Measurements from ENCODE around the gene RASSF8.
A peak's percentile ranks its signal among the peaks of the same experiment; 100 is the strongest.

The RASSF8 gene

GRCh38 chr12:26010293-26010821, 51.9 kb downstream of the RASSF8 start:
- peak; percentile 58 for DNase-seq (ENCODE audit: low read depth)
- no peak overlapping the region for H3K4me3 ChIP-seq (replicated peaks; ENCODE audit: low read depth, low read length)
- no peak for TF ChIP-seq CTCF (IDR thresholded peaks at IDR 0.05; ENCODE audit: low read length, missing control alignments)

GRCh38 chr12:26011099-26011498, 52.6 kb downstream of the RASSF8 start:
- no peak for TF ChIP-seq CTCF (IDR thresholded peaks at IDR 0.05; ENCODE audit: low read length, missing control alignments)
- H3K4me3 ChIP-seq (replicated peaks; ENCODE audit: low read depth, low read length): no peak overlapping the region
- peak; percentile 90 for DNase-seq (ENCODE audit: low read depth)

- no peak overlapping the region for H3K4me3 ChIP-seq (replicated peaks; ENCODE audit: low read depth, low read length)
- DNase-seq (ENCODE audit: low read depth): no peak
- TF ChIP-seq CTCF (IDR thresholded peaks at IDR 0.05; ENCODE audit: low read length, missing control alignments): no peak
Observed at GRCh38 chr12:26014085-26014484, 55.6 kb downstream of the RASSF8 start.

- no peak for TF ChIP-seq CTCF (IDR thresholded peaks at IDR 0.05; ENCODE audit: low read length, missing control alignments)
- no peak for DNase-seq (ENCODE audit: low read depth)
- H3K4me3 ChIP-seq (replicated peaks; ENCODE audit: low read depth, low read length): no peak overlapping the region
Observed at GRCh38 chr12:26016516-26016915, 58.0 kb downstream of the RASSF8 start.

GRCh38 chr12:26017484-26018211, 59.2 kb downstream of the RASSF8 start:
- DNase-seq (ENCODE audit: low read depth): peak; percentile 50
- no peak overlapping the region for H3K4me3 ChIP-seq (replicated peaks; ENCODE audit: low read depth, low read length)
- TF ChIP-seq CTCF (IDR thresholded peaks at IDR 0.05; ENCODE audit: low read length, missing control alignments): peak; percentile 65

GRCh38 chr12:26018926-26019325, 60.4 kb downstream of the RASSF8 start:
- no peak for TF ChIP-seq CTCF (IDR thresholded peaks at IDR 0.05; ENCODE audit: low read length, missing control alignments)
- no peak for DNase-seq (ENCODE audit: low read depth)
- no peak overlapping the region for H3K4me3 ChIP-seq (replicated peaks; ENCODE audit: low read depth, low read length)

- no peak overlapping the region for H3K4me3 ChIP-seq (replicated peaks; ENCODE audit: low read depth, low read length)
- DNase-seq (ENCODE audit: low read depth): no peak
- TF ChIP-seq CTCF (IDR thresholded peaks at IDR 0.05; ENCODE audit: low read length, missing control alignments): no peak
Observed at GRCh38 chr12:26021534-26021933, 63.1 kb downstream of the RASSF8 start.
